ENCODE data around the gene TCTN1.

TCTN1 gene

GRCh38 chr12:110683888-110684287, 70.0 kb downstream of the TCTN1 start:
- no peak for DNase-seq

DNA sequence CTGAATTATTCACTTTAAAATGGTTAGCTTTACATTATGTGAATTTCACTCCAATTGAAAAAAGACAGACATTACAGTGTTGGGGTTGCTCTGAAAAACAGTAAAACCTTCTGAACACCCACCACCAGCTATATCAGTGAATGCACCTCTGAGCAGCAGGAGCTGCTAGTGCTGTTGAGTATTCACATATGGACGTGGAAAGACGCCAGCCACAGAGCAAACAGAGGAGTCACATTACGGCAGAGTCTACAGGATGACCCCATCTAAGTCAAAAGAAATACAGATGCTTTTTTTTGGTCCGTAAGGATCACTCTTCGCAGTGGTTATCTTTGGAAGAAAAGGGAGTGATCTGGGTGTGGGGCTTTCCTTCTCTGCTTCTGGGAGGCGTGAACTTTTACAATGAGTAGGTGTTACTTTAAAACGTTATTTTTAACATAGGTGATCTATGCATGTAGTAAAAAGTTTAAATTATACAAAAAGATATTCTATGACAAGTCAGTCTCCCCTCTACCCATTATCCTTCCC, 70.4 kb downstream of the TCTN1 start:
- no peak for DNase-seq

DNA sequence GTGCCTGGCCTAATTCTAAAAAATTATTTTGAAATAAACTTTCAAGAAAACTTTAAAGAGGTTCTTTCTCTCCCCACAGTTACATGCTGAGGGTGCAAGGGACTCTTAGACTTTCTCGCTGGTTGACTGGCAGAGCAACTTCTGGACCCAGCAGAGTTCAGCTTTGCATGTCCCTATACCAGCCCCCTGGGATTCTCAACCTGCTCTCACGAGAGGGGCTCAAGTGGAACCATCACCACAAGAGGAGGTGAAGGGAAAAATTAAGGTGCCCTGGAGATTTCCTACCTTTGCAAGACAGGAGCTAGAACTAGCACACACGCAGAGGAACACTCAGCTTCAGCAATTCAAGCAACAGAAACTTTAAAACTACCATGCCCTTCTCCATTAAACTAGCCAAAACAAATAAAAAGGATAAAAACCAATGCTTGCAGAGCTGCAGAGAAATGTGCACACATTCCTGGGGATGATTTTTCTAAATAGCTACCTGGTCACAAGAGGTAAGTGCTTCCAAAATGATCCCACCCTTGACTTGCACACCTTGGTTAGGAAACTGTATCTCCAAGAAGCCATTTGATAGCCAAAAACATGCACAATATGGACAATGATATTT, 72.5 kb downstream of the TCTN1 start:
- DNase-seq: no peak

DNA sequence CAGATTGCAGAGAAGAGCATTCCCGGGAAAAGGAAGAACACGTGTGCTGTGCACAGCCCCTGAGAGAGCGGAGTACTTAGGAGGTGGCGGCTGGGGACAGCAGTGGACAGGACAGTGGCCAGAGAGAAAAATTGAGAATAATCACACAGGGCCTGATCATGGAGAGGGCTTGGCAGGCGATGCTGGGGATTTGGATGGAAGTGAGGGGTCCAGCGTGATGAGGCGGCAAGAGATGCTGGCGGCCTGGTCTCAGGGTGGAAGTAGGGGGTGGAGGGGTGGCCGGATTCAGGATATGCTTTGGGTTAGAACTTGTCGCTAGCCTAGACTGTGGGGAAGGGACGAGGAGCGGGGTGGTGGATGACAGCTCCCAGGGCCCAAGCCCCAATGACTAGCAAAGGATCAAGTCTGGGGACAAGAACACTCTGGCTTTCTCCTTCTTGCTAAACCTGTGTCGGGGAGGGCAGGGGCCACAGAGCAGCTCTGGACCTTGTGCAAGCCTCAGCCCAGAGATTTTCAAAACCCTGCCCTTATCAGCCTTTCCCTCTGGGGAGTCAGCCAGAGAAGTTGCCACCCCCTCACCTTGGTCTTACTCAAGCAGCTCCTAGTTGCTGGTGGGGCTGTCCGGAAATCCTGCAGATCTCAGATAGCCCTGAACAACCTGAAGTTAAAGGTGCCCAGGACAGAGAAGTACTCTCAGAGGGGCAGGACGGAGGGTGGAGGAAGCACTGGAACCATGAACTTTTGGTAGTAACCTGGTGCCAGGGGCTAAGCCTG, 73.7 kb downstream of the TCTN1 start:
- no peak for DNase-seq

GRCh38 chr12:110688446-110689280, 74.7 kb downstream of the TCTN1 start, which contains the start of gene HVCN1:
Gene HVCN1 (minus strand): TSS chr12:110689115. CDS start chr12:110683245, 5,870 bp downstream.
- DNase-seq: peak; percentile 11 to 48 (median 20)

DNA sequence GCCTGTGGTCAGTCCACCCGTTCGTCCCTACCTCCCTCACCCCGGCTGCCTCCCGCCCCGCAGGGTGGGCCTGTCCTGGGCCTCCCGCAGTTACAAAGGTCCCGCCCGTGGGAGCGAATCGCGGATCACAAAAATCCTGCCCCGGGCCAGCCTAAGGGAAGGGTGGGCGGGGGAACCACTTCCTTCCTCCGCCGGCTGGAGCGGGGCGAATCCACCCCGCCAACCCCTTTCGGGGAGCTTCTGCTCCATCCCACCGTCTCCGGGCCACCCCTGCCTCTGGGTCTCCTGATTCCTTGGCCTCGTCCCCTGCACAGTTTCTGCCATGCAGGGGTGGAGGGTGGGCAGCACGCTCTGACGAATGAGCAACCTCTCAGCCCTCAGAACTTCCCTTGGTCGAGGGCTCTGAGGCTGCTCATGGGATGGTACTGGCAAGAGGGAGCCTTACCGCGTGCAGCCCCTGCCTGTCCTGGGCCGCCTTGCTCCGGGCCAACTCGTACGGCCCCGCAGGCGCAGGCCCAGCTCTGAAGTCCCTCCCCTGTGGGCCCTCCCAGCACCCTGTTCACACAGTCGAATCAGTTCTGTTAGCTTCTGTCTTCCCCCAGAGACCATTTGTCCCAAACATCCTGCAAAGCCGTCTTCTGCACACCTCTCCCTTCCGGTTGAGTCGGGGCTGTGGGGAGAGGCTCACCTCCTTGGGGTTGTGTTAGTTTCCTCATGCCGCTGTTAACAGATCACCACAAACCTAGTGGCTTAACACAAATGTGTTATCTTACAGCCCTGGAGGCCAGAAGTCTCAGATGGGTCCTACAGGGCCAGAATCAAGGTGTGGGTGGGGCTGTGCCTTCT, 75.6 kb downstream of the TCTN1 start:
- DNase-seq: peak; percentile 22 to 68 (median 35)

- DNase-seq: no peak
These were observed 76.2 kb downstream of the TCTN1 start for GRCh38 chr12:110690127-110690430.

DNA sequence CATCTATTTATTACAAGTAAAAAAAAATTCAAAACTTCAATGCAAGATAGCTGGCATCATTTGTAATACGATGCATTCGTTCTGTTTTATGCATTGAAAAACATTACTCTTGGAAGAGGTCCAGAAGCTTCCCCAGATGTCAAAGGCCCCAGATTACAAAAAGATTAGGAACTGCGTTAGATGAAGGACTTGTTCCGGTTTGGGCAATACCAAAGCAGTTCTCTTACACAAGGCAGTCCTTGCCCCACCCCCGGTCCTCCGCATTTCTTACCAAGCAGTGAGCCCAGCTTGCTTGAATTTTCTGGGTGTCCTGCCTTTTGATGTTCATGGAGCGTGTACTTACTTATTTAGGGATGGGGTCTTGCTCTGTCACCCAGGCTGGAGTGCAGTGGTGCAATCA, 79.8 kb downstream of the TCTN1 start:
- DNase-seq: no peak

DNA sequence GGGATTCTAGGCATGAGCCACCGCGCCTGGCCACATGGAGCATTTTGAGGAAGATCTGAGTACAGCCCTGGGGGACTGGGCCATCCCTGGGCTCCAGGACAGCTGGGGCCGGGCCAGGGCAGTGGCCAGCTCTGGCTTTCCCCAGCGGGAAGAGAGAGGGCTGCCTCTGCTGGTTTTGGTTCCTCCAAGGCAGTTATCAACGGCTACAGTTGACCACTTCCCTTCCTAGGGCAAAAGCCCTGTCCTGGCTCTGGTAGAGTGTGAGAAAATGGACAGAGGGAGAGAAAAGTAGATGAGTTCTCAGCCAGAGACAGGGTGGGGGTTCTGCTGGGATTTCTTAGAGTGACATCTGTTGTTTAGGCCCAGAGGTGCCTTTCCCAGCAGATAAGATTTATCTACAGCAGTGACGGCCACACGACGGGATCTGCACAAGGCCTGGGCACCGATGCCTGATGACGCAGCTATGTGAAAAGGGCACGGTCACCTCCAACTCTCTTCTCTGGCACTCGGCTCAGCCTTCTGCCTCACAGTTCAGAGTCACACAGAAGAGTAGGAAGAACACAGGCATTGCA, 80.5 kb downstream of the TCTN1 start:
- DNase-seq: no peak

- DNase-seq: no peak
These were observed 82.4 kb downstream of the TCTN1 start for GRCh38 chr12:110696283-110696682.

GRCh38 chr12:110697236-110697635, 83.3 kb downstream of the TCTN1 start:
- DNase-seq: no peak

DNA sequence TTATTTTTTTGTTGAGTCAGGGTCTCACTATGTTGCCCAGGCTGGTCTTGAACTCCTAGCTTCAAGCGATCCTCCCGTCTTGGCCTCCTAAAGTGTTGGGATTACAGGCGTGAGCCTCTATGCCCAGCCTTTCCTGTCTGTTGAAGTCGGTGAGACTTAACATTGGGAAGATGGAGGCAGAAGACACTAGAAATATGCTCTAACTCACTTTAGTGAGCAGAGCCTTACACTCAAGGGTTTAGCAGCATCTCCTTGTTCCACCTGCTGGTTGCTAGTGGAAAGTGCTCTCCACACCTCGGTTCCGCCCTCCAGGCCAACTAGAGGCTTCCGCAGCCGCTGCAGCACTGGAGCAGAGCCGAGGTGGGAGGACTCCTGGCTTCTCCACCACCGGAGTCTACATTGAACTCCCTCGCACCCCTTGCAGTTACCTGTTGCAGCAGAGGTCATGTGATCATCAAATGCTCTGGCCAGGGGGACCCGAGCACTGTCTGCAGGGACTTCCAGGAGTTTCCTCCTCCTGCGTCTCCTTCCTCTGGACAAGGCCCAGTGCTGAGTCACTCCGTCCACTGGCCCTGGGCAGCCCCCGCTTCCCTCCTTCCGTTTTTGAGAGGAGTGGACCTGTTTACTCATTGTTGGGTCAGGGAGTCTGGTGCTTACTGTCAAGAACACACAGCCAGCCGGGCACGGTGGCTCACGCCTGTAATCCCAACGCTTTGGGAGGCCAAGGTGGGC, 84.4 kb downstream of the TCTN1 start:
- DNase-seq: peak; percentile 44 to 85 (median 63)
